SU-DHL-6 (cell line): Measurements from ENCODE around the gene BTBD9.

Experiments
- H2AFZ ChIP-seq: fragments of 200-600 bp; sonication (generic); 2 replicates; pipeline ENCODE4 v1.6.1; 2014; ENCODE audit warnings: low read depth, mild to moderate bottlenecking, moderate library complexity, mixed read lengths, antibody characterized with exemption, low read length; ENCODE audit not compliant: severe bottlenecking
- H3F3A ChIP-seq: fragments of 200-600 bp; shearing (Covaris generic); 2 replicates; pipeline ENCODE4 v1.6.0; 2016; ENCODE audit warnings: antibody characterized with exemption, mild to moderate bottlenecking; ENCODE audit not compliant: insufficient read depth
- H3K27ac ChIP-seq: fragments of 200-600 bp; sonication (generic); 2 replicates; pipeline ENCODE4 v1.5.1; 2016; ENCODE audit warnings: low read depth, mild to moderate bottlenecking, low read length, moderate library complexity, mixed read lengths
- H3K27me3 ChIP-seq: fragments of 200-600 bp; sonication (generic), shearing (Covaris generic); 2 replicates; pipeline ENCODE4 v1.6.0; 2014; ENCODE audit warnings: mild to moderate bottlenecking, low read length
- H3K36me3 ChIP-seq: fragments of 200-600 bp; sonication (generic); 2 replicates; pipeline ENCODE4 v1.6.1; 2014; ENCODE audit warnings: mild to moderate bottlenecking, low read length, mixed read lengths
- H3K4me2 ChIP-seq: fragments of 300-600, 200-600 bp; shearing (Covaris generic), sonication (generic); 2 replicates; pipeline ENCODE4 v1.6.0; 2014; ENCODE audit warnings: low read length, low read depth, mild to moderate bottlenecking; ENCODE audit not compliant: poor library complexity, severe bottlenecking
- H3K4me3 ChIP-seq: fragments of 200-600 bp; sonication (generic); 2 replicates; pipeline ENCODE4 v1.5.1; 2014; ENCODE audit warnings: antibody characterized with exemption, low read length, mild to moderate bottlenecking, mixed read lengths; ENCODE audit not compliant: insufficient read depth, poor library complexity, severe bottlenecking
- H3K79me2 ChIP-seq: fragments of 200-600 bp; sonication (generic); 2 replicates; pipeline ENCODE4 v1.6.1; 2014; ENCODE audit warnings: mild to moderate bottlenecking, low read length, moderate library complexity; ENCODE audit not compliant: insufficient read depth
- H3K9ac ChIP-seq: fragments of 200-600 bp; sonication (generic); 2 replicates; pipeline ENCODE4 v1.7.0; 2014; ENCODE audit warnings: mild to moderate bottlenecking, low read length
- H3K9me2 ChIP-seq: fragments of 200-600 bp; sonication (generic); replicated peaks from 2 replicates; pipeline ENCODE4 v1.6.1; 2014; ENCODE audit warnings: low read length; ENCODE audit not compliant: insufficient read depth
- H3K9me3 ChIP-seq: fragments of 200-600 bp; sonication (generic); 2 replicates; pipeline ENCODE4 v1.6.1; 2014; ENCODE audit warnings: low read length, mixed read lengths; ENCODE audit not compliant: insufficient read depth
- H4K20me1 ChIP-seq: fragments of 200-600 bp; sonication (generic); 2 replicates; pipeline ENCODE4 v1.6.1; 2014; ENCODE audit warnings: low read depth, mild to moderate bottlenecking, antibody characterized with exemption, low read length, moderate library complexity, mixed read lengths
- EZH2phosphoT487 ChIP-seq: fragments of 200-600 bp; sonication (generic), shearing (Covaris generic); conservative IDR thresholded peaks from 2 replicates; pipeline ENCODE4 v1.6.1; 2018; ENCODE audit warnings: mild to moderate bottlenecking, antibody characterized with exemption, low read length, moderate library complexity, mixed read lengths
- TF ChIP-seq, protein P1 (sequence below): fragments of 200-600 bp; sonication (generic); IDR thresholded peaks from one replicate; pipeline ENCODE4 v1.5.1; 2017; ENCODE audit warnings: antibody characterized with exemption, mild to moderate bottlenecking, low read length, moderate library complexity; ENCODE audit not compliant: insufficient read depth, poor library complexity, severe bottlenecking

The BTBD9 gene

DNA sequence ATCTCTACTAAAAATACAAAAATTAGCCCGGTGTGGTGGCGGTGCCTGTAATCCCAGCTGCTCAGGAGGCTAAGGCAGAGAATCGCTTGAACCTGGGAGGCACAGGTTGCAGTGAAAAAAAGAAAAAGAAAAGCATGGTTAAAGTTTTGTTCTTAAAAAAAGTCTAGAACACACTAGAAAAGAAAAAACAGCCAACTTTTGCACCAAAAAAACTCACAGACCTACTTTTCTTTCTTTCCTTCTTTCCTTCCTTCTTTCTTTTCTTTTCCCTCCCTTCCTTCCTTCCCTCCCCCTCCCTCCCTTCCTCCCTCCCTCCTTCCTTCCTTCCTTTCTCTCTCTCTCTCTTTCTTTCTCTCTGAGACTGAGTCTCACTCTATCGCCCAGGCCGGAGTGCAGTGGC lies 204.4 kb downstream of the BTBD9 start:
- Histone ChIP-seq H3K9me3 (no peaks in the 10 kb centered on the region), H3K27me3 (no peaks in the 10 kb centered on the region), H4K20me1 (no peaks in the 10 kb centered on the region), H3K4me3 (no peak overlapping the region), H3K79me2 (no peaks in the 10 kb centered on the region), H3K36me3 (no peaks in the 10 kb centered on the region), H2AFZ (no peak overlapping the region), H3K27ac (no peak overlapping the region), H3K9ac (no peak overlapping the region), H3K9me2 (no peaks in the 10 kb centered on the region), H3K4me2 (no peak overlapping the region), H3F3A (no peaks in the 10 kb centered on the region)
- no peak for TF ChIP-seq EZH2phosphoT487
- TF ChIP-seq, protein P1, sequence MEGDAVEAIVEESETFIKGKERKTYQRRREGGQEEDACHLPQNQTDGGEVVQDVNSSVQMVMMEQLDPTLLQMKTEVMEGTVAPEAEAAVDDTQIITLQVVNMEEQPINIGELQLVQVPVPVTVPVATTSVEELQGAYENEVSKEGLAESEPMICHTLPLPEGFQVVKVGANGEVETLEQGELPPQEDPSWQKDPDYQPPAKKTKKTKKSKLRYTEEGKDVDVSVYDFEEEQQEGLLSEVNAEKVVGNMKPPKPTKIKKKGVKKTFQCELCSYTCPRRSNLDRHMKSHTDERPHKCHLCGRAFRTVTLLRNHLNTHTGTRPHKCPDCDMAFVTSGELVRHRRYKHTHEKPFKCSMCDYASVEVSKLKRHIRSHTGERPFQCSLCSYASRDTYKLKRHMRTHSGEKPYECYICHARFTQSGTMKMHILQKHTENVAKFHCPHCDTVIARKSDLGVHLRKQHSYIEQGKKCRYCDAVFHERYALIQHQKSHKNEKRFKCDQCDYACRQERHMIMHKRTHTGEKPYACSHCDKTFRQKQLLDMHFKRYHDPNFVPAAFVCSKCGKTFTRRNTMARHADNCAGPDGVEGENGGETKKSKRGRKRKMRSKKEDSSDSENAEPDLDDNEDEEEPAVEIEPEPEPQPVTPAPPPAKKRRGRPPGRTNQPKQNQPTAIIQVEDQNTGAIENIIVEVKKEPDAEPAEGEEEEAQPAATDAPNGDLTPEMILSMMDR, result no peak

DNA sequence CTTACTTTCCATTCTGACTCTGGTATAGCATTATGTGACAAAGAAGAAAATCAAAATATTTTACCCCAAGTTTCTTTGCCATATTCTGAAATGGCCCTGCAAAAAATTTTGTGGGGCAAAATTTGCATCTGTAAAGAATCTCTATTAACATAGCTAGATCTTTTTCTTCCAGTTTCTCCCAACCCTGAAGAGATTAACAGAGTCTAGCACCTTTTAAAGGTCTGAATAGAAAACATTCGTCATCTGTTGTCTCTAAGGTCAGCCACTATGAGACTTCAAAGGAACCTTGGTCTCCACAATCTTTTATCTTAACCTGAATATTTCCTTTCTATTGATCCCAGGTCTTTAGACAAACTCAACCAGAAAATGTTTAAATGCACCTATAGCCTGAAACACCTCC lies 205.7 kb downstream of the BTBD9 start:
- H3K27ac ChIP-seq, result no peak overlapping the region
- no peaks in the 10 kb centered on the region for H3K27me3 ChIP-seq

GRCh38 chr6:38432479-38432878 lies 207.2 kb downstream of the BTBD9 start:
- no peak overlapping the region for H3K27ac ChIP-seq
- TF ChIP-seq, protein P1, result no peak
- no peak for TF ChIP-seq EZH2phosphoT487

More for the DNA sequence above, 205.7 kb downstream of the BTBD9 start:
- Histone ChIP-seq H3K9ac (no peak overlapping the region), H2AFZ (no peak overlapping the region), H3K36me3 (no peaks in the 10 kb centered on the region), H3K4me3 (no peak overlapping the region), H3K4me2 (no peak overlapping the region), H4K20me1 (no peaks in the 10 kb centered on the region), H3K9me2 (no peaks in the 10 kb centered on the region), H3F3A (no peaks in the 10 kb centered on the region), H3K9me3 (no peaks in the 10 kb centered on the region), H3K79me2 (no peaks in the 10 kb centered on the region)
- TF ChIP-seq, protein P1, result no peak
- TF ChIP-seq EZH2phosphoT487, result no peak

More at GRCh38 chr6:38432479-38432878, 207.2 kb downstream of the BTBD9 start:
- Histone ChIP-seq H3K9me2 (no peaks in the 10 kb centered on the region), H3K4me2 (no peak overlapping the region), H2AFZ (no peak overlapping the region), H3K9me3 (no peaks in the 10 kb centered on the region), H3K27me3 (no peaks in the 10 kb centered on the region), H3K9ac (no peak overlapping the region), H3F3A (no peaks in the 10 kb centered on the region), H3K4me3 (no peak overlapping the region), H3K36me3 (no peaks in the 10 kb centered on the region), H4K20me1 (no peaks in the 10 kb centered on the region), H3K79me2 (no peaks in the 10 kb centered on the region)
